H1 (cell line): Measurements from ENCODE around the gene TEKT5.

Experiments used
- GABPA ChIP-seq: IDR thresholded peaks from 2 replicates; pipeline ENCODE4 v1.6.1; 2011; ENCODE audit warnings: mild to moderate bottlenecking, low read length, moderate library complexity, borderline replicate concordance; ENCODE audit not compliant: insufficient read depth
- JUN ChIP-seq: IDR thresholded peaks from 2 replicates; pipeline ENCODE4 v1.6.1; 2011; ENCODE audit warnings: low read depth, mild to moderate bottlenecking, improper control_type of control experiment, low read length
- PHF8 ChIP-seq: fragments of 200-600 bp; sonication (generic); conservative IDR thresholded peaks from 2 replicates; pipeline ENCODE4 v1.7.1; 2012; ENCODE audit warnings: low read depth, mild to moderate bottlenecking, inconsistent platforms, low read length, moderate library complexity
- POLR2AphosphoS5 ChIP-seq: IDR thresholded peaks from 2 replicates; pipeline ENCODE4 v1.6.1; 2011; ENCODE audit warnings: low read depth, low read length
- SRF ChIP-seq: IDR thresholded peaks from 2 replicates; pipeline ENCODE4 v1.6.1; 2011; ENCODE audit warnings: mild to moderate bottlenecking, low read depth, low read length, moderate library complexity
- TEAD4 ChIP-seq: IDR thresholded peaks from 2 replicates; pipeline ENCODE4 v1.6.1; 2012; ENCODE audit warnings: low read depth, low read length, inconsistent platforms, mixed read lengths
- TF ChIP-seq, protein P1 (sequence below), 3 experiments: IDR thresholded peaks; 1 replicate in 2 of 3; 2 replicates in 1 of 3; pipeline versions ENCODE4 v1.5.1 to v1.6.1; 2011; ENCODE audit warnings: low read length in 3 of 3, mild to moderate bottlenecking in 3 of 3, inconsistent platforms in 2 of 3, low read depth in 1 of 3, moderate library complexity in 1 of 3; ENCODE audit not compliant: insufficient read depth in 1 of 3; ENCODE audit errors: control extremely low read depth in 1 of 3
- TF ChIP-seq, protein P2 (sequence below): IDR thresholded peaks from 2 replicates; pipeline ENCODE4 v1.6.1; 2012; ENCODE audit warnings: low read length, inconsistent platforms

DNA sequence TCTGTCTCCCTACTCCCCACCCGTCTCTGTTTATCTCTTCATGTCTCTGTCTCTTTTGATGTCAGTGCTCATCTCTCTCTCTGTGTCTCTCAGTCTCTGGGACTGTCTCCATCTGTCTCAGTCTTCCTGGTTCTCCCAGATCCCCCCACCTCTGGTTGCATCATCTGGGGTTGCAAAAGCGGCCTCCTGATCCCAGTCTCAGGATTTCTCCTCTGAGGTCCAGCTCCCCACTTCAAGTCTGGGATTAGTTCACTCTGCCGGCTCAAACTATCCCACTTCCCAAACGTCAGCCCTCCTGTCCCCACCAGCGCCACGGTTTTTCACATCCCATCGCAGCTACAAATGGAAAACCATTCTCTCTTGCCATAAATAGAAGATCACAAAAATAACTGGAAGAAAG, 9.0 kb downstream of the TEKT5 start:
- TF ChIP-seq, protein P1, sequence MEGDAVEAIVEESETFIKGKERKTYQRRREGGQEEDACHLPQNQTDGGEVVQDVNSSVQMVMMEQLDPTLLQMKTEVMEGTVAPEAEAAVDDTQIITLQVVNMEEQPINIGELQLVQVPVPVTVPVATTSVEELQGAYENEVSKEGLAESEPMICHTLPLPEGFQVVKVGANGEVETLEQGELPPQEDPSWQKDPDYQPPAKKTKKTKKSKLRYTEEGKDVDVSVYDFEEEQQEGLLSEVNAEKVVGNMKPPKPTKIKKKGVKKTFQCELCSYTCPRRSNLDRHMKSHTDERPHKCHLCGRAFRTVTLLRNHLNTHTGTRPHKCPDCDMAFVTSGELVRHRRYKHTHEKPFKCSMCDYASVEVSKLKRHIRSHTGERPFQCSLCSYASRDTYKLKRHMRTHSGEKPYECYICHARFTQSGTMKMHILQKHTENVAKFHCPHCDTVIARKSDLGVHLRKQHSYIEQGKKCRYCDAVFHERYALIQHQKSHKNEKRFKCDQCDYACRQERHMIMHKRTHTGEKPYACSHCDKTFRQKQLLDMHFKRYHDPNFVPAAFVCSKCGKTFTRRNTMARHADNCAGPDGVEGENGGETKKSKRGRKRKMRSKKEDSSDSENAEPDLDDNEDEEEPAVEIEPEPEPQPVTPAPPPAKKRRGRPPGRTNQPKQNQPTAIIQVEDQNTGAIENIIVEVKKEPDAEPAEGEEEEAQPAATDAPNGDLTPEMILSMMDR (IDR thresholded peaks at IDR 0.05; ENCODE audit: control extremely low read depth in 1 of 3, insufficient read depth in 1 of 3, low read depth in 1 of 3, low read length in 3 of 3): no peak
- TF ChIP-seq SRF: no peak
- TF ChIP-seq, protein P2, sequence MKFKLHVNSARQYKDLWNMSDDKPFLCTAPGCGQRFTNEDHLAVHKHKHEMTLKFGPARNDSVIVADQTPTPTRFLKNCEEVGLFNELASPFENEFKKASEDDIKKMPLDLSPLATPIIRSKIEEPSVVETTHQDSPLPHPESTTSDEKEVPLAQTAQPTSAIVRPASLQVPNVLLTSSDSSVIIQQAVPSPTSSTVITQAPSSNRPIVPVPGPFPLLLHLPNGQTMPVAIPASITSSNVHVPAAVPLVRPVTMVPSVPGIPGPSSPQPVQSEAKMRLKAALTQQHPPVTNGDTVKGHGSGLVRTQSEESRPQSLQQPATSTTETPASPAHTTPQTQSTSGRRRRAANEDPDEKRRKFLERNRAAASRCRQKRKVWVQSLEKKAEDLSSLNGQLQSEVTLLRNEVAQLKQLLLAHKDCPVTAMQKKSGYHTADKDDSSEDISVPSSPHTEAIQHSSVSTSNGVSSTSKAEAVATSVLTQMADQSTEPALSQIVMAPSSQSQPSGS: no peak
- no peak for TF ChIP-seq POLR2AphosphoS5
- TF ChIP-seq PHF8: no peak
- no peak for TF ChIP-seq JUN
- TF ChIP-seq TEAD4: no peak
- TF ChIP-seq GABPA: no peak
